Mesothelial cell of epicardium (in vitro differentiated cells): ENCODE data around the gene STAM. TPM values are rescaled to one million over a fixed set of nuclear protein-coding genes. Genes with fewer than 3 reads are reported as not detected.

Experiments used
- DNase-seq, 2 experiments: peaks; one replicate each; pipeline ENCODE4 v3.0.0; 2021; ENCODE audit warnings: low spot score in 2 of 2; ENCODE audit not compliant: unreplicated experiment in 2 of 2
- H3K27ac Mint-ChIP-seq: 2 replicates; pipeline ENCODE4 v1.8.0; 2021; ENCODE audit warnings: mixed read lengths
- H3K27me3 Mint-ChIP-seq: 2 replicates; pipeline ENCODE4 v1.8.0; 2021; ENCODE audit warnings: low read depth, mixed read lengths
- H3K36me3 Mint-ChIP-seq: 2 replicates; pipeline ENCODE4 v1.8.0; 2021; ENCODE audit warnings: mixed read lengths
- H3K4me1 Mint-ChIP-seq: 2 replicates; pipeline ENCODE4 v1.8.0; 2021; ENCODE audit warnings: mixed read lengths
- H3K4me3 Mint-ChIP-seq: 2 replicates; pipeline ENCODE4 v1.8.0; 2021; ENCODE audit warnings: mild to moderate bottlenecking, moderate library complexity, mixed read lengths
- H3K9me3 Mint-ChIP-seq: 2 replicates; pipeline ENCODE4 v1.8.0; 2021; ENCODE audit warnings: mixed read lengths
- total RNA-seq: library from RNA; stranded (reverse); gene quantifications from 3 replicates; pipeline ENCODE4 v1.2.1, GENCODE V29; 2021
- TF ChIP-seq, protein P1 (sequence below): fragments of 200-600 bp; sonication (generic); IDR thresholded peaks from one replicate; pipeline ENCODE4 v1.5.0; 2021; ENCODE audit warnings: antibody characterized with exemption; ENCODE audit not compliant: unreplicated experiment

STAM gene
- total RNA-seq, 1 donor from 2014 or later = 31.3 TPM

GRCh38 chr10:17756557-17757217 is 112.7 kb downstream of the STAM start:
- Mint-ChIP-seq H3K4me3 (no peak overlapping the region), H3K36me3 (no peaks in the 10 kb centered on the region), H3K27ac (no peak overlapping the region), H3K9me3 (peaks cover 11% of the 10 kb centered on the region), H3K27me3 (no peaks in the 10 kb centered on the region), H3K4me1 (no peaks in the 10 kb centered on the region)
- no peak for DNase-seq
- TF ChIP-seq, protein P1, sequence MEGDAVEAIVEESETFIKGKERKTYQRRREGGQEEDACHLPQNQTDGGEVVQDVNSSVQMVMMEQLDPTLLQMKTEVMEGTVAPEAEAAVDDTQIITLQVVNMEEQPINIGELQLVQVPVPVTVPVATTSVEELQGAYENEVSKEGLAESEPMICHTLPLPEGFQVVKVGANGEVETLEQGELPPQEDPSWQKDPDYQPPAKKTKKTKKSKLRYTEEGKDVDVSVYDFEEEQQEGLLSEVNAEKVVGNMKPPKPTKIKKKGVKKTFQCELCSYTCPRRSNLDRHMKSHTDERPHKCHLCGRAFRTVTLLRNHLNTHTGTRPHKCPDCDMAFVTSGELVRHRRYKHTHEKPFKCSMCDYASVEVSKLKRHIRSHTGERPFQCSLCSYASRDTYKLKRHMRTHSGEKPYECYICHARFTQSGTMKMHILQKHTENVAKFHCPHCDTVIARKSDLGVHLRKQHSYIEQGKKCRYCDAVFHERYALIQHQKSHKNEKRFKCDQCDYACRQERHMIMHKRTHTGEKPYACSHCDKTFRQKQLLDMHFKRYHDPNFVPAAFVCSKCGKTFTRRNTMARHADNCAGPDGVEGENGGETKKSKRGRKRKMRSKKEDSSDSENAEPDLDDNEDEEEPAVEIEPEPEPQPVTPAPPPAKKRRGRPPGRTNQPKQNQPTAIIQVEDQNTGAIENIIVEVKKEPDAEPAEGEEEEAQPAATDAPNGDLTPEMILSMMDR = no peak

- H3K4me3 Mint-ChIP-seq = no peak overlapping the region
- no peaks in the 10 kb centered on the region for H3K27me3 Mint-ChIP-seq
- no peaks in the 10 kb centered on the region for H3K4me1 Mint-ChIP-seq
- no peak for DNase-seq
- no peaks in the 10 kb centered on the region for H3K36me3 Mint-ChIP-seq
- peaks cover 11% of the 10 kb centered on the region for H3K9me3 Mint-ChIP-seq
- no peak overlapping the region for H3K27ac Mint-ChIP-seq
- TF ChIP-seq, protein P1 = no peak
Measured at GRCh38 chr10:17758200-17758599, 114.2 kb downstream of the STAM start.

- Mint-ChIP-seq H3K27me3 (peaks cover 3% of the 10 kb centered on the region), H3K4me1 (no peaks in the 10 kb centered on the region), H3K36me3 (no peaks in the 10 kb centered on the region), H3K9me3 (peaks cover 11% of the 10 kb centered on the region), H3K4me3 (no peak overlapping the region), H3K27ac (no peak overlapping the region)
- TF ChIP-seq, protein P1 = no peak
- DNase-seq = no peak
Measured at GRCh38 chr10:17758896-17759295, 114.9 kb downstream of the STAM start.

DNA sequence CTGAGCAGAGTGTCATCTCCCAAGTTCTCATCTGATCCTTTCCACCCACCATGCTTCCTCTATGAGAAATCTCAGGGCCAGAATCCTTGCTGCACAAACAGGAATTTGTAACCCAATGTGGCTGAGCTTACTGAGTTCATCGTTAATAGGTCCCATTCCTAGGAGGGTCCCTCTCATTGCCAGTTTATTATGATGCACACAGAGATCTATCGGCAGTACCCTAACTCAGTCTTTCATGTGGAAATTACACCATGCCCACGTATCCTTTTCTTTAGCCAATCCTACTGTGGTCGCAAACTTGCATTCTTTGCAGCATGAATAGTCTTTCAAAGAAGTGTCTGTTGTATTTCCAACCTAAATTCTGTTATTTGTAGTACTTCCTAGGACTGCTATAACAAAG is 120.2 kb downstream of the STAM start:
- H3K36me3 Mint-ChIP-seq = no peaks in the 10 kb centered on the region
- H3K4me3 Mint-ChIP-seq = no peak overlapping the region
- H3K27me3 Mint-ChIP-seq = peaks cover 4% of the 10 kb centered on the region
- TF ChIP-seq, protein P1 = no peak
- no peak overlapping the region for H3K27ac Mint-ChIP-seq
- DNase-seq = no peak
- no peaks in the 10 kb centered on the region for H3K4me1 Mint-ChIP-seq
- peaks cover 21% of the 10 kb centered on the region for H3K9me3 Mint-ChIP-seq

- Mint-ChIP-seq H3K4me3 (no peak overlapping the region), H3K27me3 (peaks cover 4% of the 10 kb centered on the region), H3K4me1 (no peaks in the 10 kb centered on the region), H3K27ac (no peak overlapping the region), H3K36me3 (no peaks in the 10 kb centered on the region), H3K9me3 (peaks cover 13% of the 10 kb centered on the region)
- TF ChIP-seq, protein P1 = no peak
- DNase-seq = no peak
Measured at GRCh38 chr10:17765602-17766001, 121.7 kb downstream of the STAM start.

Other genes with a start within 250 kb of the STAM start
- gene ST8SIA6, start 189.6 kb upstream of the STAM start, total RNA-seq = 1.4 to 1.7 TPM (median 1.4 TPM) in 3 replicates
- gene HACD1, start 26.8 kb upstream of the STAM start, total RNA-seq = 10.9 to 14.7 TPM (median 13.6 TPM) in 3 replicates
- 0.04 TPM in 1 of 3 replicates, not detected in the others for gene TMEM236, start 108.0 kb downstream of the STAM start, total RNA-seq
- gene MRC1, start 165.2 kb downstream of the STAM start, total RNA-seq = not detected in 3 replicates